HPDE6-E6E7 (cell line): ENCODE measurements around the gene METTL8.

Experiments used
- DNase-seq: peaks from one replicate; pipeline ENCODE4 v3.0.0; 2011; ENCODE audit warnings: missing footprints; ENCODE audit errors: extremely low spot score

Gene METTL8, protein sequence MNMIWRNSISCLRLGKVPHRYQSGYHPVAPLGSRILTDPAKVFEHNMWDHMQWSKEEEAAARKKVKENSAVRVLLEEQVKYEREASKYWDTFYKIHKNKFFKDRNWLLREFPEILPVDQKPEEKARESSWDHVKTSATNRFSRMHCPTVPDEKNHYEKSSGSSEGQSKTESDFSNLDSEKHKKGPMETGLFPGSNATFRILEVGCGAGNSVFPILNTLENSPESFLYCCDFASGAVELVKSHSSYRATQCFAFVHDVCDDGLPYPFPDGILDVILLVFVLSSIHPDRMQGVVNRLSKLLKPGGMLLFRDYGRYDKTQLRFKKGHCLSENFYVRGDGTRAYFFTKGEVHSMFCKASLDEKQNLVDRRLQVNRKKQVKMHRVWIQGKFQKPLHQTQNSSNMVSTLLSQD

DNA sequence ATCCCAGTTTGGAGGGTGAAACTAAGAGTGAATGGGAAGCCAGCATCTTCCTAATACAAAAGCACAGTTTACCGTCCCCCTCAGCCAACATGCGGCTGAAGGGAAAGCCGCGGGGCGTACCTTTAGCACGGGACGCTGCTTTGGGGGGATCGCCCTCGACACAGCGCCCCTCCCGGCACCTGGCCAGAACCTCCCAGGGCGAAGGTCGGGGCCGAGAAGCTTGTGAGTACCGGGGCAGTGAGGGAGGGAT, at the start of gene METTL8:
Gene METTL8 (minus strand): TSS at position 228 of the 250 bp plus-strand sequence. CDS start 41,805 bp downstream, outside the sequence.
- DNase-seq = no peak

DNA sequence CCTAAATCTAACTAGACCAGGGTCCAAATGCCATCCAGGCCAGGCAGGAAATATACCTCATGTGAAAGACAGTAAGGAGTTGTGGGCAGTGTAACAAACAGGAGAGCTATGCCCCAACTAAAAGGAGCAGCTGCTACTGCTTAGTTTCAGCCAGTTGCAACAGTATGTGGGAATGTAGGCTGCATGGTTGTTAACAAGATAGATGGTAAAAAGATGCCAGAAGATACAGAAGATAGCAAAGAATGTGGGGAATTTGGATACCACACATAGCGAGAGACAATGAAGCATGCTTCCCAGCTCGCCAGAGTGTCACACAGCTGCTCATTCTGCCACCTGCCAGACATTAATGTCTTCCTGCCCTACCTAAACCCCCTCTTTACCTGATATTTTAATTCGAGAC, 49.1 kb upstream of the METTL8 start:
- no peak for DNase-seq

DNA sequence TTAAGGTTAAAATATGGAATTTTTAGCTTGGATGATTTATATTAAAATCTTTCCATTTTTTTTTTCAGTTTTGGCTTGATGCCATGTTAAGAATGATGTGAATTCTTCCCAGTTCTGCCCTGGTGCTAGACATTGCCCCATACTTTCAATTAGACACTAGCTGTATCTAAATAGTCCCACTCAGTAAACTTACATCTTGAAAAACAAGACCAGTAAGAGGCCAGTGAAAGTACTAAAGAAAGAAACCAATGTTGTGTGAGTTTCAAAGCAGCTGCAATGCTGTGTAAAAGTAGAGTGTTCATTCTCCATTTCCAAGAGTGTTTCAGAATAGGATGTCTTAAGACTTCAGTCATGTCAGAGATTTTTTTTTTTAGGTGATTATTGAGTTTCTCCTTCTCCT, 48.5 kb upstream of the METTL8 start:
- DNase-seq = no peak

DNA sequence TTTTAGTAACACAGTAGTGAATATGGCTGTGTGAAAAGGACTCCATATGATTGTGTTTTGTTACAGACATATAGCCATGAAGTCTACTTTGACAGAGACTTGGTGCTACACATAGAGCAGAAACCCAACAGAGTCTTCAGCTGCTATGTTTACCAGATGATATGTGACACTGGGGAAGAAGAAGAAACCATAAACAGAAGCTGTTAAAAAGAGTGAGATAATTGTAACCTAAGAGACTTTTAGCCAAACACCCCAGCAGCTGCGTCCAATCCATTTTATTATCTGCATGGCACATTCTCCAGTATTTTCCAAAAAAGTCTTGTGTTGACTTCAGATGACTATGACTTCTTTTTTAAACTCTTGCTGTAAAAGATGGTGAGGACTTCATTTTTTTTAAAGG, 47.1 kb upstream of the METTL8 start:
- no peak for DNase-seq

DNA sequence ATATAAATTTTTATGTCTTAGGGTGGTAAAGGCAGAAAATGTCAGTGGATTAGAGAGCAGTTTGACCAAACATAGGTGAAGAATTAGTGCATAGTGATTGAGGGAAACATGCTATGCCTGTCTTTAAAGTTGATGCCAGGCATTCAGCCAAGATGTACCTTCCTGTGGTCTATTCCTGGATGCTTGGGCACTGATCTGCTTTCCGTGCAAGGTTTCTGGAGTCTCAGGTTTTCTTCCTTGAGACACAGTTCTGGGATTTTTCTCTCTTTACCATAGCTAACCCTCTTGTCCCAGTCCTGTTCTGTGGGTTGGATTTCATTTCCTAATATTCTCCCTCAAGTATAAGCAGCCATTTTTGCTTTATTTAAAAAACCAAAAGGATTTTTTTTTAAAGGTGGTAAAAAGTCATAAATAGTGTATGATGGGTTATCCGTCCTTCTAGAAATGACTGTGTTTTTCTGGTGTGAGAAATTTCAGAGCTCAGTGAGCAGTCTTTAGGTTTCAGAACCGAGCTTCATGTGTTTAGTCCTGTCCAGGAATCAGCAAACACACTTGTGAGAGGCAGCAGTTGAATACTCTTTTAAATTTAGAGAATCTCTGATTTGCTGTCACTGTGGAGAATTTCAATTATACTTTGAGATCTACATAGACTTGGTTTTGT, 45.5 kb upstream of the METTL8 start:
- no peak for DNase-seq

DNA sequence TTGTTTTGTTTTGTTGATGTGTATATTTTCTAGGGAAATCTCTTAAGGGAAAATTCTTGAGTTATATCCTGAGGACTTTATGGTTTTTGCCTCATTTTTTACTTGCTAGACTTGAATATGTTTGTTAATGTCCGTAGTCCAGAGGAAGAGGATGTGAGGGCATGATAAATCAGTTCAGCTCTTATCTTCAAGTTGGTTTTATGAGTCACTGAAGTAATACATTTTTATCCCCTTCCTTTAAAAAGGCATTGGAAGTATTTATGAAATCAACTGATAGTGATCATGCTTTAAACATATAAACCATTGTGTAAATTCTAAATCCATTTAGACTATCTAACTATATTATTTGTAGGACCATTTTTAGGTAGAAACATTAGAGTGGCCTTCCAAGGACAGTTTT, 44.6 kb upstream of the METTL8 start:
- no peak for DNase-seq

DNA sequence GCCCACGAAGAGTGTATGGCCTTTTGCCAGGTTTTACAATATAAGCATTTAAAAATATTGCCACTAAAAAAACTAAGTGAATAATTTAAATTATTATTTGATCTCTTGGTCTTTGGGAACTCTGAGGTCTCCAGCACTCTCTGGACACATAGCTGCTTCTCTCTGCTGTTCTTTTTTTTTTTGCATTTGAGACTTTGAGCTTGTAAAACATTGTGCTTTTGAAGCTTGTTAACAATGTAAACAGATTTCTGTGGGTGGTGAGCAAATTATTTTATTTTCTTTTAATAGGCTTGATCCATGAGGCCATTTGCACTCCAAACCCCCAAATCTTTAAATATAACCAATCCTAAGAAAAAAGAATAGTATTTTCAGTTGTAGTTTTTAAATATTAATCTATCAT, 42.2 kb upstream of the METTL8 start:
- DNase-seq = no peak

DNA sequence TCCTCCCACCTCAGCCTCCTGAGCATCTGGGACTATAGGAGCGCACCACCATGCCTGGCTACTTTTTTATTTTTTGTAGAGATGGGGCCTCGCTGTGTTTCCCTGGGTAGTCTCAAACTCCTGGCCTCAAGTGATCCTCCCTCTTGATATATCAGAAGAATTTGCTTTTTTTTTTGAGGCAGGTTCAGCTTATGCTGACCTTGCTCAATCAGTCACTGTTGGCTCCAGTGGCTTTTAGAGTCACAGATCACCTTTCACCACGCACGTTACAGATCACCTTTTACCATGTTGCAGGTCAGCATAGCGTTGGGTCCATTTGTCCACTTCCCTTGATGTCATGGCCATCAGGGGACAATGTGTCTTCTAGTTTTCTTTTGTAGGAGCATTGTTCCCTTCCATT, 36.3 kb upstream of the METTL8 start:
- DNase-seq = no peak

DNA sequence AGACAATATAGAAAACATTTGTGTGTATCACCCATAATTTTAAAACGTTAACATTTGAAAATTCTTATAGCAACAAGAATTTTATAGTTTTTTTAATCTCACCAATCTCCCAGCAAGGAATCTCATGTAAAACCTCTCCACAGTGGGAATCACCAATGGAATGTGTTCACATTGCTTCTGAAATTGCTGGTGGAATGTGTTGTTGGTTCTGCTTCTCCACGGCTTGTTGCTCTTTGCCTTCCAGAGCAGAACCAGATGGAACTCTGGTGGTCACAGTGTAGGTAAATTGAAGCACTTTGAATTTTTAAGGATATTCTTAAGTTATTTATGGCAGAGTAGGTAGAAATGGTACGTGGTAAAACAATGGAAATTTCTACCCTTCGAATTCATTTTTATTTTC, 35.4 kb upstream of the METTL8 start:
- no peak for DNase-seq

DNA sequence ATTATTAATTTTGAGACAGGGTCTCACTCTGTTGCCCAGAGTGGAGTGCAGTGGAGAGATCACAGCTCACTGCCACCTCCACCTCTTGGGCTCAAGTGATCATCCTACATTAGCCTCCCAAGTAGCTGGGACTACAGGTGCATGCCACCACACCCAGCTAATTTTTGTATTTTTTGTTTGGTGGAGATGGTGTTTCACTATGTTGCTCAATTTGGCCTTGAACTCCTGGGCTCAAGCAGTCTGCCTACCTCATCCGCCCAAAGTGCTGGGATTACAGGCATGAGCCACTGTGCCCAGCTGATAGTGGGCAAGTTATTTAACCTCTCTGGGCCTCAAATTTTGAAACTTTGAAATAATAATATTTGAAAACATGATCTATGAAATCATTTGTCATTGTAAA, 26.7 kb upstream of the METTL8 start:
- no peak for DNase-seq

DNA sequence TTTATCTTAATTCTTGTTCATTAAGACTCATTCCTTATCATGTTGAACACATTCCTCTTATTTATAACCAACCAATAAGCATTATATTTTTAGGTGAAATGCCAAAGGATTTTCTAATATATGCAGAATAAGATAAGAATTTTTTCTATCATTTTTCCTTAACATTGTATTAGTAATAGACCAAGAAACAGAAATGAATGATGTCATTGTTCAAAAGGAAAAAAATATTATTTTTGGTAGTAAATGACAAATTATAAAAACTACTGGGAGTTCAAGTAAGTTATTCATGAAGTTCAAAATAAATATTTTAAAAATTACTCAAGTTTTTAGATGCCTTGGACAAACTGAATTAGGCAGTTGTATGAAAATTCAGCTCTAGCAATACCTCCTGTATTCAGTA, 25.7 kb upstream of the METTL8 start:
- no peak for DNase-seq

DNA sequence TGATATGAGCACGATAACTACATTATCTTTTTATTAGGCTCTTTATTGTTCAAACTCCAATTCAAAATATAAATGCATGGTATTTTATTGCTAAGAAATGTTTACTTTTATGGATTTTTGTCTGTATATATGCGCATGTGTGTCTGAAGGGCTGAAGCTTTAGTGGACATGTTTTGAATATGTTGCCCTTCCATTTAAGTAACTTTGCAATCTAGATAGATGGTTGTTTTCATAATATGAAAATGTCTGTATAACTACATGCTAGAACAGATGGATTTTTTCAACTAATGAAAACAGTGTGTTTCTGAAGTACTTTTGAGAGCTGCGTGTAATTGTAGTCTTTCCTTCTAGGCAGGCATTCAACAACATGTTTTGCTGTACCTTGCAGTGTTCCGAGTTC, 19.0 kb upstream of the METTL8 start:
- DNase-seq = no peak

DNA sequence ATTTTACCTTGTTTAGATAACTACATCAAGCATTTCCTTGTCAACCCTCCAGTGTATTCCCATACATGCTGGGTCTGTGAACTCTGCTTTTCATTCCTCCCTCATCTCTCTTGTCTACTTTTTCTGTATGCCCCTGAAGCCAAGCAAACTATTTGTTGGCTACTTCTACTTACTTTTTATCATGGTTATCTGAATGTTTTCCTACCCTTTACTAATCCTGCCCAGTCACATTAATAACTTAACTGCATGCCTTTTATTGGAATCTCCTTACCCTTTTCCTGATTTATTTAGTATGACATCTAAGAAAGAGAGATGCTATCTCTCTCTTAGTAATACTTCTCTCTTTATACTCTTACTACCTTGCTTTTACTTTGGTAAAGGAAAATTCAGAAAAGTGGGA, 17.3 kb upstream of the METTL8 start:
- no peak for DNase-seq

DNA sequence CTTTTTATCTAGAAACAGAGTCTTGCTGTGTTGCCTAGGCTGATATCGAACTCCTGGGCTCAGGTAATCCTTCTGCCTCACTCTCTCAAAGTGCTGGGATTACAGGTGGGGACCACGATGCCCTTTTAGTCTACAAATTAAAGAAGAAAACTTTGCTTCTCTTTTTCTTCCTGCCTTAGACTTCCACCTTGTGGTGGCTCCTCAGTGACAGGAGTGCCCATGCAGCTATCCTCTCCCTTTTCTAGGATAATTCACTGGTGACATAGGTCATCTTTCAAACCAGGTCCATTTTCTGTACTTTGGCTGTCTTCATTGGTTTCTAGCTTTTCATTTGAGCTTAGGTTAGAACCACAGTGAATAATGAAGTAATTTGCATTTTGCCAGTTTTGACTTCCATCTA, 13.9 kb upstream of the METTL8 start:
- no peak for DNase-seq

DNA sequence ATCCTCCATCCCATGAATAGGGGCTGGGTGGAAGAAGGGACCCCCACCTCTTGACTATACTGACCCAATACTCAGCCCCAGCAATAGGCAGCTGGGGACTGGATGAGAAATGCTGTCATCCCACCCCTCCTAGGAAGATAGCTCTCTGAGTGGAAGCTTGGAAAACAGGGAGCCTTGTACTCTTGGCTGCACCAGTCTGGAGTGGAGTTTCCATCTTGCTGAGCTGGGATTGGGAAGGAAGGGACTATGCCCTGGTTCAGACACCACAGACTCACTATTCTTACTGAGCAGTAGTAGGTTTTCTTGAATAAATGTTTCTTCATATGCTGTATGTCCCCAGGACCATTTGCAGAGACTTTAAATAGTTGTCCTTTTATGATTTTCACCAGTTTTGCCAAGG, 7.7 kb upstream of the METTL8 start:
- no peak for DNase-seq

DNA sequence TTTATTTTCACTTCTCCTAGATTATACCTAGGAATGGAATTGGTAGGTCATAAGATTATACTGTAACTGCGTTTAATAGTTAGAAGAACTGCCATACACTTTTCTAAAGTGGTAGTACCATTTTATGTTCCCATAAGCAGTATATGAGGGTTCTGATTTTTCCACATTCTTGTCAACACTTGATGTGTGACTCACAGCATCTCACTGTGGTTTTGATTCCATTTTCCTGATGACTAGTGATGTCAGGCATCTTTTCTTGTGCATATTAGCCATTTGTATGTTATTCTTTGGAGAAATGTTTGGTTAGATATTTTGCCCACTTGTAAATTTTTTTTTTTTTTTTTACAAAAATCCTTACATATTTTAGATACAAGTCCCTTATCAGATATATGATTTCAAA, 2.5 kb upstream of the METTL8 start:
- DNase-seq = peak; percentile 11

DNA sequence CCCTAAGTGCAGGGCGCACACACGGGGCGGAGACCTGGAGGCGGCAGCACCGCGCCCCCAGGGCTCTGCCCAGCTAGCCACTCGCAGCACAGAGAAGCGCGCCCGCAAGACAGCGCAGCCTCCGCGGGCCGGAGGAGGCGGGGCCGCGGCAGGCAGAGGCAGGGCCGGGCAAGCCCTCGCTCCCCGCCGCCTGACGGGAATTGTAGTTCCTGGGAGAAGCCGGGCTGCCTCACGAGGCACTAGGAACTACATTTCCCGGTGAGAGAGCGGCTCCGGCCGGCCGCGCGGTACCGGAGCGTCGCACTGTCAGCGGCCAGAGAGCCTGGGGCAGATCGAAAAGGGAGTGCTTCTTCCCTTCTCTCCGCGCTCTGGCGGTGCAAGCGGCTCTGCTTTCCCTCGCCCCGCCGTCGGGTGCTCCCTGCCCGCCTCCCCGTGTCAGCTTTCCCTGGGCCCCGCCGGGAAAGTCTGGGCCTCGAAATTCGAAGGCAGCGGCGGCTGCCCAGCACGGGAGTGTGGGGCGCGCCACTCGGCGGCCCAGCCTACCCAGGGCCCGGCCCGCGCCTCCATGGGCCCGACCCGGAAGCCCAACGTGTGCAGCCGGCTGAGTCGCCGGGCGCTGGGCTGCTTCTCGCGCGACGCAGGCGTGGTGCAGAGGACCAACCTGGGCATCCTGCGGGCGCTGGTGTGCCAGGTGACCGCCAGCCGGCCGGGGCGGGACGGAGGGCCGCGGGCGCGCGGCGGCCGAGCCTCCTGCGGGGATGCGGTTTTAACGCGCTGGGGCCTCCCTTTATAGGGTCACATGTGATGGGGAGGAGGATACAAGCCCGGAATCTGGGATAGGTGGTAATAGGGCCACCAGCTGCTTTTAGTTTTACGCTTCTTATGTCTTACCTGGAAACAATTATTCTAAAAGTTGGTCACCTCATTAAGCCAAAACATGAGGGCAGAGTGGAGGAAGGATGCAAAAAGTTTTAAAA, 511 bp upstream of the METTL8 start, which contains the start of gene DCAF17:
Gene DCAF17 (plus strand): TSS at position 214 of the 977 bp plus-strand sequence. CDS start 352 bp downstream, at position 566.
- peak; percentile 86 for DNase-seq

DNA sequence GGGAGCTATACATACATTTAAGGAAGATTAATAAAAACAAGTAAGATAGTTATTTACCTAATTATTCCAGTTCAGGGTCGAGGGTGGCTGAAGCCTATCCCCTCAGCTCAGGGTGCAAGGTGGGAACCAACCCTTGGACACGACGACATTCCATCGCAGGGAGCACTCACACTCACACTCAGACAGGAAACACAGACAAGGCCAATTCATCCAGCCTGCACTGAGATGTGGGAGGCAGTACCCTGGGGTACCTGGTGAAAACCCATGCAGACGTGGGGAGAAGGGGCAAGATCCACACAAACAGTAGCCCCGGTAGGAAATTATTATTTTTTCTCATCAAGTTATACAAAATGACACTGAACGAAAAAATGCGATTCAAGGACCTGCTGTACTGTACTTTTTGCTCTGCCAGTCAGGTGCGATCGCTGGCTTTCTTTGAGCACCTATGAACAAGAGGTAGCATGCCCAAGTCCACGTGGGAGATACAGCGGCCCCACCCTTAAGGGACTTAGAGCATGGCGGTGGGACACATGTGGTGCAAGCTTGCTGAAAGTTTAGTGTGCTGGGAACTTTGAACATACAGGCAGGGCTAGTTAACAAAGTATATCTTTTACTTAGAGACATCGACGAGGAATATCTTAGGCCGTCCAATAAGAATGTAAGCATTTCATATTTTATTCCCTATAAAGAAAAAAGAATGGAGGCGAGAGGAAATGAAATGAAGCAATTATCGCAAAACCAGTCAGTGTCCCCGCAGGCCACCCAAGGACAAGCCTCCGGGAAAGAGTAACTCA, 624 bp downstream of the METTL8 start:
- peak; percentile 70 for DNase-seq

DNA sequence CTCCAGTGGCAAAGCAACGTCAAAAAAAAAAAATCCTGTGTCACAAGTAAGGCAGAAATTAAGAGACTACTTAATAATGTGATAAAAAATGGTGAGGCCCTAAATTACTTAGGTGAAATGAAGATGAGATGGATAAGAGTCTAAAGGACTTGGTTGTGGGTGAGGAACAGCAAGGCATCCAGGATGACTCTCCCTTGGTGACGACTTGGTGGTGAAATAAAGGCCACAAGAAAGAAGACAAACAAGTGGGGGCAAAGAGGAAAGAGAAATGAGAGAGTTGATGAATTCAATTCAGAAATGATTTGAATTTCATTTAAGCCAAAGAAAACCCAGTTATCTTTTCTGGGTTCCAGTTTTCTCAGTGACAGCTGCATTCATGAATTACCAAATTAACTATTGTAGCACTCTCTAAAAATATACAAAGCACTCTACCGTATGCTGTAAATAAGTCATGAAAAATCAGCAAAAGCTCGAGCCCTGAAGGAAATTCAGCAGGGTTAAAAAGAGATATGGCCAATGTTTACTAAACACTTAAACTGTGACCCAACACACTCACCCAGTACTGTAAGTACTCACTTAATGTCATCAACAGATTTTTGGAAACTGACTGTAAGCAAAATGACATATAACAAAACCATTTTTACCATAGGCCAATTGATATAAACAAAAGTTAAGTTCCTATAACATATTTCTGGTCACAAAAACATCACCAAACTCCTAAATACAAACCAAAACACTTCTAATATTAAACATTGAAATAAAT, 1.4 kb downstream of the METTL8 start:
- no peak for DNase-seq

DNA sequence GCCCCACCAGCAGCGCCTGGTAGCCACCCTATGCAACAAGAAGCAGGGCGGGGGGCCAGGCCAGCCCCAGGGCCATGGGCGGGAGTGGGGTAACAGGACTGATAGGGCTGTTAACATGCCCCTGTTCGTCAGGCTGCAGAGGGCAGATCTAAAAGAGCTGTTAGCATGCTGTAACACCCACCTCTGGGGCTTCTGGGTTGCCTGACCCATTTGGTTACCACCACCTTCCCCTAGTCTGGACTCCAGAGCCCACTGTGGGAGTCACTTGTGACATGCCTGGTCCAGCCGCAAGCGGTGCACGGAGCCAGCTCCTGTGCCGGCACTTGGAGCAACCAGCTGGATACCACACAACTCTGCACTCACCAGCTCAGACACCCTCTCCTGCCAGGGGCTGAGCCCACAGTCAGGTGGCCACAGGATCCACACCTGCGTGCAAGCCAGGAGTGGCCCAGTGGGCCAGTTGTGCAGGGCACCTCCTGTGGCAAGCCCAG, 2.1 kb downstream of the METTL8 start:
- DNase-seq = no peak
